Panc1 (cell line): Measurements from ENCODE around the gene SLC11A1. TPM values are rescaled to one million over a fixed set of nuclear protein-coding genes. Genes with fewer than 3 reads are reported as not detected.

Experiments
- ATAC-seq: fragments of 200-7000 bp; cut with Tn5 transposase; 2 replicates; pipeline ENCODE4 v1.9.1; 2020; ENCODE audit warnings: mild to moderate bottlenecking, moderate library complexity
- BruUV-seq: library from RNA; stranded (reverse); fragments of 400-500 nt; replicated peaks from 2 replicates; lab custom pipeline; 2021; lab: Mats Ljungman, UMichigan
- CTCF ChIA-PET: fragments of 300-600 bp; sonication (Branson Sonifier 250); formaldehyde crosslinking; loops from one replicate; lab custom pipeline; 2022; ENCODE audit warnings: antibody characterized with exemption; lab: Charles Lee
- POLR2A ChIA-PET: fragments of 300-600 bp; sonication (Branson Sonifier 250); formaldehyde crosslinking; loops from one replicate; lab custom pipeline; 2022; ENCODE audit warnings: antibody characterized with exemption; lab: Charles Lee
- DNase-seq: peaks from one replicate; pipeline ENCODE4 v3.0.0-alpha.2; 2010; ENCODE audit warnings: low read depth, low spot score
- H3K27ac ChIP-seq: 2 replicates; pipeline ENCODE4 v1.5.1; 2011; ENCODE audit warnings: mild to moderate bottlenecking, low read length, inconsistent platforms
- H3K27me3 ChIP-seq: fragments of 200-500 bp; sonication (Bioruptor generic); 2 replicates; pipeline ENCODE4 v1.6.0; 2014; ENCODE audit warnings: low read length, inconsistent platforms; ENCODE audit not compliant: control insufficient read depth, insufficient read depth
- H3K36me3 ChIP-seq: fragments of 200-500 bp; sonication (Bioruptor generic); 2 replicates; pipeline ENCODE4 v1.5.1; 2014; ENCODE audit warnings: inconsistent platforms, mild to moderate bottlenecking, low read length, moderate library complexity; ENCODE audit not compliant: control insufficient read depth, insufficient read depth
- H3K4me1 ChIP-seq: 2 replicates; pipeline ENCODE4 v1.5.1; 2011; ENCODE audit warnings: inconsistent platforms, mild to moderate bottlenecking, low read length, moderate library complexity; ENCODE audit not compliant: control insufficient read depth, insufficient read depth
- H3K4me3 ChIP-seq, 2 experiments: 2 replicates each; pipeline ENCODE4 v1.5.1; 2011 to 2012; ENCODE audit warnings: low read depth in 2 of 2, low read length in 2 of 2, mild to moderate bottlenecking in 2 of 2, inconsistent platforms in 1 of 2, moderate library complexity in 1 of 2
- H3K9me3 ChIP-seq: fragments of 200-500 bp; sonication (Bioruptor generic); 2 replicates; pipeline ENCODE4 v1.5.1; 2014; ENCODE audit warnings: low read depth, mild to moderate bottlenecking, inconsistent platforms, low read length, moderate library complexity; ENCODE audit not compliant: control insufficient read depth, insufficient read depth
- CTCF ChIP-seq: fragments of 450-650 bp; IDR thresholded peaks from 2 replicates; pipeline ENCODE4 v1.5.1; 2017; ENCODE audit warnings: mild to moderate bottlenecking
- POLR2AphosphoS5 ChIP-seq: IDR thresholded peaks from 2 replicates; pipeline ENCODE4 v1.6.1; 2012; ENCODE audit warnings: mild to moderate bottlenecking, low read depth, low read length, moderate library complexity
- REST ChIP-seq, 2 experiments: IDR thresholded peaks; 2 replicates each; pipeline ENCODE4 v1.6.1; 2011 to 2012; ENCODE audit warnings: low read depth in 2 of 2, control low read depth in 1 of 2, low read length in 1 of 2, mild to moderate bottlenecking in 1 of 2, moderate library complexity in 1 of 2; ENCODE audit not compliant: insufficient read depth in 1 of 2
- SIN3A ChIP-seq: IDR thresholded peaks from 2 replicates; pipeline ENCODE4 v1.6.1; 2012; ENCODE audit warnings: low read depth, mild to moderate bottlenecking, low read length, moderate library complexity, borderline replicate concordance; ENCODE audit not compliant: insufficient read depth
- TCF7L2 ChIP-seq: IDR thresholded peaks from 2 replicates; pipeline ENCODE4 v1.6.1; 2011; ENCODE audit warnings: mild to moderate bottlenecking, low read depth, low read length, inconsistent platforms
- in situ Hi-C: cut with HindIII; loops from 2 replicates; pipeline ENCODE4 v1.10.0; 2016; ENCODE audit warnings: low sequenced_read_pairs, low pct_unique_long_range_greater_than_20kb
- intact Hi-C: fragments of 100-400 bp; cut with micrococcal nuclease; formaldehyde crosslinking; loops from one replicate; pipeline ENCODE4 v1.10.0; 2022; ENCODE audit not compliant: unreplicated experiment
- total RNA-seq: library from RNA; stranded (reverse); gene quantifications from one replicate; pipeline ENCODE4 v1.2.1, GENCODE V29; 2021; ENCODE audit not compliant: unreplicated experiment

SLC11A1 gene
- total RNA-seq, 1 experiment from 2014 or later: 0.31 TPM

- H3K4me3 ChIP-seq: peak overlapping the region; percentile 54 to 72
- BruUV-seq: TSS peak; percentile 91
- peaks cover 3% of the 10 kb centered on the region; the same call in 1 of the 2 replicates for H3K4me1 ChIP-seq
- intact Hi-C loops: no loop called here
- no peak for DNase-seq
- H3K27me3 ChIP-seq: no peaks in the 10 kb centered on the region
- peak overlapping the region; percentile 68 for H3K27ac ChIP-seq
- in situ Hi-C loops: no loop called here
- ChIA-PET POLR2A (no interaction called here), CTCF (no interaction called here)
- no peaks in the 10 kb centered on the region for H3K9me3 ChIP-seq
- no peaks in the 10 kb centered on the region for H3K36me3 ChIP-seq
- peak; percentile 98 for ATAC-seq
- TF ChIP-seq POLR2AphosphoS5 (peak; percentile 86), TCF7L2 (no peak)
Observed at GRCh38 chr2:218367415-218368149, 14.5 kb upstream of the SLC11A1 start.

GRCh38 chr2:218368150-218368528 is 13.9 kb upstream of the SLC11A1 start:
- Histone ChIP-seq H3K27ac (peak overlapping the region; percentile 68), H3K9me3 (no peaks in the 10 kb centered on the region), H3K4me1 (peaks cover 3% of the 10 kb centered on the region; the same call in 1 of the 2 replicates), H3K4me3 (peak overlapping the region; percentile 54 to 72), H3K36me3 (no peaks in the 10 kb centered on the region), H3K27me3 (no peaks in the 10 kb centered on the region)
- no TSS peak for BruUV-seq
- CTCF ChIA-PET: interaction anchor here (1.0 kb wide), 1 partner anchor 28 kb away, joined by 3 read pairs; no protein-coding TSS in a partner anchor
- TF ChIP-seq SIN3A (no peak), REST (IDR thresholded peaks at IDR 0.05; ENCODE audit: insufficient read depth in 1 of 2, low read depth in 2 of 2, low read length in 1 of 2) (no peak), TCF7L2 (no peak), POLR2AphosphoS5 (no peak), CTCF (no peak)
- in situ Hi-C loops (no loop called here), intact Hi-C loops (no loop called here)
- no peak for DNase-seq
- ATAC-seq: no peak
- POLR2A ChIA-PET: no interaction called here
